ENCODE measurements around the gene DDHD1.

DNA sequence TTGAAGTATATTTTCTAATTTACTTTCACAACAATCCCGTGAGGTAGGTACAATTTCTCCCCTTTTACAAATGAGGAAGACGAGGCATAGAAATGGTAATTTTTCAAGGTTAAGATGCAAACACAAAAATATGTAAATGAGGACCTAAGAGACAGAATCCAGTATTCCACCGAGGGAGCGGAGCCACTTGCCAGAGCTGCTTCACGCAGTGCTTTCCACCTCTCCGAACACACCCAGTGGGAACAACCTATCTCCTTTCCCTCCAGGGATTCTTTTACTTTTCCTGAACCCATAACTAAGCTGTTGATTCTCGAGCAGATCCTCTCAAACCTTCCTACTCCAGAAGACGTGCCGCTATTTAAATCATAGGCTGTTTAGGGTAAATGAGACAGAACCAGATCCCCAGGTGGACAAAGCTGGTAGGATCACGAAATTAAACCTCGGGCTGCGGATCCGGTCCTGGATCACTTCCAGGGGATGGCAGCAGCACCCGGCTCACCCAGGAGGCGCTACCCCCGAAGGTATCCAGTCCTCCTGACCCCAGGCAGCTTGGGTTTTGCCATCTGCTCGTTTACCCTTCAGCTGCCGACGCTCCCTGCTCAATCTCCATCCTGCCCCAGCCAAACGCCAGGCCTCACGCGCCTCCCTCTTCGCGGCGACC is 1.5 kb downstream of the DDHD1 start:
- TF ChIP-seq, protein P1, sequence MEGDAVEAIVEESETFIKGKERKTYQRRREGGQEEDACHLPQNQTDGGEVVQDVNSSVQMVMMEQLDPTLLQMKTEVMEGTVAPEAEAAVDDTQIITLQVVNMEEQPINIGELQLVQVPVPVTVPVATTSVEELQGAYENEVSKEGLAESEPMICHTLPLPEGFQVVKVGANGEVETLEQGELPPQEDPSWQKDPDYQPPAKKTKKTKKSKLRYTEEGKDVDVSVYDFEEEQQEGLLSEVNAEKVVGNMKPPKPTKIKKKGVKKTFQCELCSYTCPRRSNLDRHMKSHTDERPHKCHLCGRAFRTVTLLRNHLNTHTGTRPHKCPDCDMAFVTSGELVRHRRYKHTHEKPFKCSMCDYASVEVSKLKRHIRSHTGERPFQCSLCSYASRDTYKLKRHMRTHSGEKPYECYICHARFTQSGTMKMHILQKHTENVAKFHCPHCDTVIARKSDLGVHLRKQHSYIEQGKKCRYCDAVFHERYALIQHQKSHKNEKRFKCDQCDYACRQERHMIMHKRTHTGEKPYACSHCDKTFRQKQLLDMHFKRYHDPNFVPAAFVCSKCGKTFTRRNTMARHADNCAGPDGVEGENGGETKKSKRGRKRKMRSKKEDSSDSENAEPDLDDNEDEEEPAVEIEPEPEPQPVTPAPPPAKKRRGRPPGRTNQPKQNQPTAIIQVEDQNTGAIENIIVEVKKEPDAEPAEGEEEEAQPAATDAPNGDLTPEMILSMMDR (IDR thresholded peaks at IDR 0.05), result peak; percentile 13; the same call in 1 of the 2 replicates
- TF ChIP-seq, protein P2, sequence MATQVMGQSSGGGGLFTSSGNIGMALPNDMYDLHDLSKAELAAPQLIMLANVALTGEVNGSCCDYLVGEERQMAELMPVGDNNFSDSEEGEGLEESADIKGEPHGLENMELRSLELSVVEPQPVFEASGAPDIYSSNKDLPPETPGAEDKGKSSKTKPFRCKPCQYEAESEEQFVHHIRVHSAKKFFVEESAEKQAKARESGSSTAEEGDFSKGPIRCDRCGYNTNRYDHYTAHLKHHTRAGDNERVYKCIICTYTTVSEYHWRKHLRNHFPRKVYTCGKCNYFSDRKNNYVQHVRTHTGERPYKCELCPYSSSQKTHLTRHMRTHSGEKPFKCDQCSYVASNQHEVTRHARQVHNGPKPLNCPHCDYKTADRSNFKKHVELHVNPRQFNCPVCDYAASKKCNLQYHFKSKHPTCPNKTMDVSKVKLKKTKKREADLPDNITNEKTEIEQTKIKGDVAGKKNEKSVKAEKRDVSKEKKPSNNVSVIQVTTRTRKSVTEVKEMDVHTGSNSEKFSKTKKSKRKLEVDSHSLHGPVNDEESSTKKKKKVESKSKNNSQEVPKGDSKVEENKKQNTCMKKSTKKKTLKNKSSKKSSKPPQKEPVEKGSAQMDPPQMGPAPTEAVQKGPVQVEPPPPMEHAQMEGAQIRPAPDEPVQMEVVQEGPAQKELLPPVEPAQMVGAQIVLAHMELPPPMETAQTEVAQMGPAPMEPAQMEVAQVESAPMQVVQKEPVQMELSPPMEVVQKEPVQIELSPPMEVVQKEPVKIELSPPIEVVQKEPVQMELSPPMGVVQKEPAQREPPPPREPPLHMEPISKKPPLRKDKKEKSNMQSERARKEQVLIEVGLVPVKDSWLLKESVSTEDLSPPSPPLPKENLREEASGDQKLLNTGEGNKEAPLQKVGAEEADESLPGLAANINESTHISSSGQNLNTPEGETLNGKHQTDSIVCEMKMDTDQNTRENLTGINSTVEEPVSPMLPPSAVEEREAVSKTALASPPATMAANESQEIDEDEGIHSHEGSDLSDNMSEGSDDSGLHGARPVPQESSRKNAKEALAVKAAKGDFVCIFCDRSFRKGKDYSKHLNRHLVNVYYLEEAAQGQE (IDR thresholded peaks at IDR 0.05; ENCODE audit: insufficient read depth in 1 of 2, low read depth in 2 of 2, low read length in 1 of 2), result no peak
